ENCODE data around the gene GALNT12.

GALNT12 gene

DNA sequence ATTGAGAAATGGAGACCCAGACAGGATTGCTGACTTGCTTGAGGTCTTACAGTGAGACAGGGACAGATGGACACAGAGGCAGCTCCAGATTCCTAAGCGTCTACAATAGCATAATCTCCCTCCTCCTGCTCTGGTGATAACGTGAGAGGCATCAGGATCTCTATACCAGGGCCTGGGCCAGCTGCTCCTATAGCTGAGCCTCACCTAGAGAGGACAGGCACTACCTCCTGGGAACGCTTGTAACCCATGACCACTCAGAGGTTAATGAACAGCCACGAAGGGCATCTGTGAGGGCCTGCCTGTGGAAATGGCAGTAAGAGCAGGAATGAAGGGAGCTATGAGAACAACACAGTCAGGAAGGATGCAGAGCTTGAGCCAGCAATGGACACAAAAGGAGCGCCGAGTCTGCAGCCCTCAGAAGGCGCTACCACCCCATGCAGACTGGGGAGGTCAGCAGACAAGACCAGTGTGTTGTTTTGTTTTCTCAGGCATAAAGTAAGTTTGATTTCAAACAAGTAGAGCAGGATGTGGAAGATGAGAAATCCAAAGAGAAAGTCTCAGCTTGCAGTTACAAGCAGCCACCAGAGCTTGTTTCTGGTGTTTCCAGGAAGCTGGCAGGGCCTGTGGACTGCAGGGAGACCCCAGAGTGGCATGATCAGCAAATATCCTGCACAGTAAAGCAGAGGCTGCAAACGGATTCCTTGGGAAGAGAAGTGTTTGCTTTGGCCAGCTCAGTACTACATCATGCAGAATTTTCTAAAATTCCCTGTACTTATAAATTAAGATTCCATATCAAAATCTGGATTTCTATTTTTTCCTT lies 28.5 kb upstream of the GALNT12 start:
- DNase-seq (ENCODE audit: low read depth, low spot score) = no peak
- no peak overlapping the region for H3K4me3 ChIP-seq
- no peak overlapping the region for H3K27ac ChIP-seq
- no peak overlapping the region for H3K9ac ChIP-seq (ENCODE audit: insufficient read length)
- no peaks in the 10 kb centered on the region for H3K9me3 ChIP-seq (ENCODE audit: low read depth, low read length)
- no peaks in the 10 kb centered on the region for H3K36me3 ChIP-seq (ENCODE audit: insufficient read depth, low read length)
- no peak for TF ChIP-seq POLR2AphosphoS5 (IDR thresholded peaks at IDR 0.05; ENCODE audit: borderline replicate concordance, low read depth, low read length)
- no peak for TF ChIP-seq EZH2 (IDR thresholded peaks at IDR 0.05)
- no peak for TF ChIP-seq FOXP2 (optimal IDR thresholded peaks at IDR 0.05; ENCODE audit: control extremely low read depth, extremely low read length, insufficient read depth)

DNA sequence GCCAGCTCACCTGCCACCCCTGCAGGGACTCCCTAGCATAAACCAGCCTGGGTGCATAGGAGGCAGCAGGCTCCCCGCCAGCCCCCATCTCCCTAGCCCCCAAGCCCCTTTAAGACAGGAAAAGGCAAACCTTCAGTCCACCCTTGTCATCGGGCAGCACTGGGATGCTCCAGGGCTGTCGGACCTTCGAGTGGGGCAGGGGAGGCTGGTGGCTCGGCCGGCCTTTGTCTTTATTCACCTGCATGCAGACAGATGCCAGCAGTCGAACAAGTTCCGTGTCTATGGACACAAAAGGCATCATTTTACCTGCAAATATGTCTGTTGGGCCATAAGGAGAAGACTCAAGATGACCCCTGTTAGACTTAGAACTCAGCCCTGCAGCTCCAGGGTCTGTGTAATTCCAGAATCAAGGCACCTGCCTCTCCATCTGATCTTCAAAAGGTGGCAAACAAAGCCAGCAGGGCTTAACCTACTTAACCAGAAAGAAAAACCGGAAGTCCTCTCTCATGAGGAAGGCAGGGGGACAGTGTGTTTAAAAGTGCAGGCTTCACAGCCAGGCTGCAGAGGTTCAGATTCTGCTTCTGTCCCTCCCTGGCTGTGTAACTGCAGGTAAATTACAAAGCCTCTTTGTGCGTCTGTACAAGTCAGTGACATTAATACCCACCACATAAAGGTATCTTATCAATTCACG lies 27.3 kb upstream of the GALNT12 start:
- Histone ChIP-seq H3K9ac (ENCODE audit: insufficient read length) (no peak overlapping the region), H3K4me3 (no peak overlapping the region), H3K9me3 (ENCODE audit: low read depth, low read length) (no peaks in the 10 kb centered on the region), H3K27ac (no peak overlapping the region), H3K36me3 (ENCODE audit: insufficient read depth, low read length) (no peaks in the 10 kb centered on the region)
- DNase-seq (ENCODE audit: low read depth, low spot score) = no peak
- TF ChIP-seq EZH2 (IDR thresholded peaks at IDR 0.05) (no peak), POLR2AphosphoS5 (IDR thresholded peaks at IDR 0.05; ENCODE audit: borderline replicate concordance, low read depth, low read length) (no peak), FOXP2 (optimal IDR thresholded peaks at IDR 0.05; ENCODE audit: control extremely low read depth, extremely low read length, insufficient read depth) (no peak)

DNA sequence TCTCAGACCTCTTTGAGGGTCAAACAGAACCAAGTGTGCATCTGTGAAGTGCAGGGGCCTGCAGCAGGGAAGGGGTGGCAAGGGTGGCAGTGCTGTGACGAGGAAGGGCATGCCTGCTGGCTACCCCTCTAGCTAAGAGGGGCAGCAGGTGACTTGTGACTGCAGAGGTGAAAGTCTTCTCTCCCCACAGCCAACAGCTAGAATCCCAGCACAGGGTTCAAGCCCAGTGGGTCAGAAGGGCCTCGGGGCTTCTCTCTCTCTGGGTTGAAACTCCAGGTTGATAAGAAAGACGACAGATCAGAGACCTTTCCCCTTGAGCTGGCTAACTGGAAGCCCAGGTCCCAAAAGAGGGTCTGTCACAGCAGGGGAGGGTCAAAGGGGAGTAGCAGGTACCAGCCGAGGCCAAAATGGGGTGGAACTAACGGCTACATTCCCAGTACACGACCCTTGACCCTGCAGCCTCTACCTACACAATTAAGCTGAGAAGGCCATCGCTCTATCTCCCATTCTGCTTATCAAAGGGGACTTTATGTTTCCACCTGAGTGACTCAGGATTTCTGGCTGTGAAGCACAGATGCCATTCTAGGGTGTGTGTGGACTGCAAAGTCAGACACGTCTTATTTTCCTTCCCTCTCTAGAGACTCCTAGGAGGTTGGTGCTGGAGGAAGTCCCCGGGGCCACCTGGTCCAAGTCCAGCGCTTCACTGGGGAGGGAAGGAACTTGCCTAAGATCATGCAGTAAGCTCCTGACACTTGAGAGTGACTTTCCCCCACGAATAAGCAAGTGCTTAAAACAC lies 25.7 kb upstream of the GALNT12 start:
- no peaks in the 10 kb centered on the region for H3K36me3 ChIP-seq (ENCODE audit: insufficient read depth, low read length)
- H3K27ac ChIP-seq = no peak overlapping the region
- DNase-seq (ENCODE audit: low read depth, low spot score) = no peak
- no peaks in the 10 kb centered on the region for H3K9me3 ChIP-seq (ENCODE audit: low read depth, low read length)
- TF ChIP-seq EZH2 (IDR thresholded peaks at IDR 0.05) (no peak), FOXP2 (optimal IDR thresholded peaks at IDR 0.05; ENCODE audit: control extremely low read depth, extremely low read length, insufficient read depth) (no peak), POLR2AphosphoS5 (IDR thresholded peaks at IDR 0.05; ENCODE audit: borderline replicate concordance, low read depth, low read length) (no peak)
- no peak overlapping the region for H3K9ac ChIP-seq (ENCODE audit: insufficient read length)
- H3K4me3 ChIP-seq = no peak overlapping the region

DNA sequence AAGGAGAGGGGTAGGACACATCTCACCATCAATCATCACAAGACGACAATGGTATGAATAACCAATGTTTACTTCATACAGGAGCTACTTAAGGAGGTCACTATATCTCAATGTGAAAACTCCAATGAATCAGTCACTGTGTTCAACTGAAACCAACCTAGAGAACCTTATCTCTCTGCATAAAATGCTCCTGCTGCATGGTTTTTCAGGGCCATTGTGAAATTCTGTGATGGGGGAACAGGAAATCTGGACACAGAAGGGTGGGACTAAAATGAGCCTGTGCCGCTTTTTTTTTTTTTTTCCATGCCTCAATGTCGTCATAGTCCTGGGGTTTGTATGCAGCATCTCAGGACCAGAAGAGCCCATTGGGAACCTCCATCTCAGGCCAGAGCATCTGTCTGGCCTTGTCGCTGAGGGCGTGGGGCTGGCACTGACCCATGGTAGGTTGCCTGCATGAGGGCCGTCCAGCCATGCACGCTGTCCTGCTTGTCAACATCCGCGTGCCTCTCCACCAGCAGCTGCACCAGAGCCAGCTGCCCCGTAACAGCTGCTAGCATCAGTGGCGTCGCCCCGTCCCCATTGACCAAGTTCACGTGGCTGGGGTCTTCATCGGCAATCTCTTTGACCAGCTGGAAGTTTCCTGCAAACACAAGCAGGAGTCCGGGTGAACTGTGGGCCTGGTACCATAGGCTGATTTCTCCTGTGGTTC lies 23.8 kb upstream of the GALNT12 start:
- no peaks in the 10 kb centered on the region for H3K9me3 ChIP-seq (ENCODE audit: low read depth, low read length)
- no peak for DNase-seq (ENCODE audit: low read depth, low spot score)
- no peak overlapping the region for H3K27ac ChIP-seq
- no peaks in the 10 kb centered on the region for H3K36me3 ChIP-seq (ENCODE audit: insufficient read depth, low read length)
- no peak overlapping the region for H3K4me3 ChIP-seq
- no peak for TF ChIP-seq POLR2AphosphoS5 (IDR thresholded peaks at IDR 0.05; ENCODE audit: borderline replicate concordance, low read depth, low read length)
- no peak for TF ChIP-seq FOXP2 (optimal IDR thresholded peaks at IDR 0.05; ENCODE audit: control extremely low read depth, extremely low read length, insufficient read depth)
- no peak for TF ChIP-seq EZH2 (IDR thresholded peaks at IDR 0.05)
- no peak overlapping the region for H3K9ac ChIP-seq (ENCODE audit: insufficient read length)

DNA sequence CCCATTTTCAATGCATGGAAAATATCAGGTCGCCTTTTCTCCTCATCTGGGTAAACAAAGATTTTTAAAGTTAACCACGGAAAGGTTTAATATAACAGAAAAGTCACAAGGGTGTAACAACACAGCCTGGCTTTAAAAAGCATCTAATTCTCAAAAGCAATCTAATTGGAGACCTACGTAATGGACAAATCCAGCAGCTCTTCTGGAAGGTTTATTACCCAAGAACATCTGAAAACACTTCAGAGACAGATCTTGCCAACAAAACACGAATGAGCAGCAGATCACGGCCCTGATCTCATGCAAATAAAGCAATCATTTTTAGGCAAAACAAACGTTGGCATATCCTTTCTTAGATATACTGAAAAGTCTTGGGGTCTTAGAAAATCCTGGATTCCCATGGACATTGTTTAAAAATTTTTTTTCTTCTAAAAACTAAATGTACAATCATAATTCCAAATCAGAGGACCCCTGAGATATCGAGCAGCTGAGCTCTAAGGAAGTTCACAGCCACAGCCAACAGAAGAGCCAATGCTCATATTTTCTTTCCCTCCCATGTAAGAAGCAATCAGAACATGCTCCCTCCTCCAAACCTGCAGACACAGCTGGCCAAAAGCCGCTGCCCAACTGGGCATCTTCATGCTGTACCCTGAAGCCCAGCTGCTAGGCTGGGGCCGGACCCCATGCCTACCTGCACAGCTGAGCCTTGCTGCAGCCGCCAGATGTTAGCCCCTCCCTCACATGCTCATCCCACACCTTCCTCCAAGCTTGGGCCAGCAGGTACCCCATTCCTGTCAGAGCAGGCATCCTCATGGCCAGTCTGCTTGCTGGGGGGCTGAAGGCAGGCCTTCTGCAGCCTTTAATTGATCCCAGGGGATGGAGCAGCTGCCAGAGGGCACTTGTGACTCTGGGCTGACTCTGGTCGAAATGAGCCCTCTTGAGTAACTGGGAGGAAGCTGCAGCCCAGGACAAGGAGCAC lies 22.4 kb upstream of the GALNT12 start:
- H3K36me3 ChIP-seq (ENCODE audit: insufficient read depth, low read length) = peaks cover 6% of the 10 kb centered on the region; the same call in 1 of the 2 replicates
- DNase-seq (ENCODE audit: low read depth, low spot score) = no peak

DNA sequence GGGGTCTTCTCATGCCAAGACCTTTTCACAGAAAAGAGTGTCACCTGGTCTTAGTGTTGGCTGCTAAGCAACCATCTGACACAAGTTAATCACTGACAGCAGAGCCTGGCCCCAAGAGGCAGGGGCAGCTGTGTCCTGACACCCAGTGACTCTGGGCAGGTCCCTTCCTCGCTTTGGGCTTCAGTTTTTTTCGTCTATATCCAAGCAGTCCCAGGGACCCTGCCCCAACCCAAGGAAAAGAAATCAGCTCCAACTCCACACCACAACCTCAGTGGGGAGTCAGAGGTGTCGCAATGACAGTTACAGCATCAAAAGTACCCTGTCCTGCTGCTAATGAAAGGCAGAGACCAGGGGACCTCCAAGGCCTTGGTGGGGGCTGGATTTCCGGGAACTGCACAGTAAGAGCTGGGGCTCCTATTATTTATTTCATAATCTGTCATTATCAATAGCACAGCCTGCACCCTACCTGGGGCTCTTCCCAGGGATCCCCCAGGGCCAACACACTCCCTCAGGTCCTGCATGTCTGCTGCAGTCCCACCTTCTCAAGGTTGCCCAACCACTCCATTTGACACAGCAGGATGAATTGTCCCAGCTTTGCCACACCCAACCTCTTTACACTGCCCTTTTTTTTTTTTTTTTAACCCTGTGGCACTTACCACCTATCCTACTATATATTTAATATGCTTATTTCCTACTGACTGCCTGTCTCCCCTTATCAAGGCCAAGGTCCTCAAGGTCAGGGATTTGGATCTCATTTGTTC lies 20.5 kb upstream of the GALNT12 start:
- Histone ChIP-seq H3K9me3 (ENCODE audit: low read depth, low read length) (no peaks in the 10 kb centered on the region), H3K9ac (ENCODE audit: insufficient read length) (no peak overlapping the region), H3K36me3 (ENCODE audit: insufficient read depth, low read length) (peaks cover 10% of the 10 kb centered on the region; the same call in 1 of the 2 replicates), H3K4me3 (no peak overlapping the region), H3K27ac (no peak overlapping the region)
- TF ChIP-seq FOXP2 (optimal IDR thresholded peaks at IDR 0.05; ENCODE audit: control extremely low read depth, extremely low read length, insufficient read depth) (no peak), EZH2 (IDR thresholded peaks at IDR 0.05) (no peak), POLR2AphosphoS5 (IDR thresholded peaks at IDR 0.05; ENCODE audit: borderline replicate concordance, low read depth, low read length) (no peak)
- no peak for DNase-seq (ENCODE audit: low read depth, low spot score)

More for the DNA sequence above, 22.4 kb upstream of the GALNT12 start:
- H3K4me3 ChIP-seq = no peak overlapping the region
- H3K9me3 ChIP-seq (ENCODE audit: low read depth, low read length) = no peaks in the 10 kb centered on the region
- H3K27ac ChIP-seq = no peak overlapping the region
- no peak overlapping the region for H3K9ac ChIP-seq (ENCODE audit: insufficient read length)
- TF ChIP-seq POLR2AphosphoS5 (IDR thresholded peaks at IDR 0.05; ENCODE audit: borderline replicate concordance, low read depth, low read length) (no peak), FOXP2 (optimal IDR thresholded peaks at IDR 0.05; ENCODE audit: control extremely low read depth, extremely low read length, insufficient read depth) (no peak), EZH2 (IDR thresholded peaks at IDR 0.05) (no peak)

Measured in SK-N-MC (cell line).